D721Med (cell line): Measurements from ENCODE around the gene CA7.

Experiments used
- DNase-seq: peaks from one replicate; pipeline ENCODE4 v3.0.0; 2011; ENCODE audit warnings: low spot score; ENCODE audit not compliant: insufficient read length
- FAIRE-seq: peaks from 2 replicates; lab custom pipeline; 2011; peaks lifted over from hg19 to GRCh38; lab: Jason Lieb, UNC
- CTCF ChIP-seq: IDR thresholded peaks from 2 replicates; pipeline ENCODE4 v1.5.1; 2012; ENCODE audit warnings: mild to moderate bottlenecking, control low read depth; ENCODE audit not compliant: insufficient read depth; ENCODE audit errors: missing control alignments

The CA7 gene

GRCh38 chr16:66844342-66845079 lies at the start of gene CA7:
Gene CA7, plus strand, starts transcription at chr16:66844414. Its CDS starts 74 bp downstream, at chr16:66844488.
- DNase-seq = no peak
- FAIRE-seq = no peak
- TF ChIP-seq CTCF = no peak

DNA sequence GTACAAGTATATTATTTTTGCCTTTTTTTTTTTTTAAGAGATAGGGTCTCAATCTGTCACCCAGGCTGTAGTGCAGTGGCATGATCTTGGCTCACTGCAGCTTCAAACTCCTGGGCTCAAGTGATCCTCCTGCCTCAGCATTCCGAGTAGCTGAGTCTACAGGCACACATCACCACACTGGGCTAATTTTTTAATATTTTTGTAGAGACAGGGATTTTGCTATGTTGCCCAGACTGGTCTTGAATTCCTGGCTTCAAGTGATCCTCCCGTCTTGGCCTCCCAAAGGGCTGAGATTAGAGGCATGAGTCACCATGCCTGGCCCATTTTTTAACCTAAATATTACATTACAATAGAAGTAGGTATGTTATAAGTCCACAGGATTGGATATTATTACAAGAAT lies 46.1 kb upstream of the CA7 start:
- DNase-seq (no peak), FAIRE-seq (no peak)
- TF ChIP-seq CTCF = no peak

- DNase-seq = no peak
- no peak for TF ChIP-seq CTCF
- FAIRE-seq = no peak
These were observed 43.4 kb upstream of the CA7 start for GRCh38 chr16:66800856-66801255.

DNA sequence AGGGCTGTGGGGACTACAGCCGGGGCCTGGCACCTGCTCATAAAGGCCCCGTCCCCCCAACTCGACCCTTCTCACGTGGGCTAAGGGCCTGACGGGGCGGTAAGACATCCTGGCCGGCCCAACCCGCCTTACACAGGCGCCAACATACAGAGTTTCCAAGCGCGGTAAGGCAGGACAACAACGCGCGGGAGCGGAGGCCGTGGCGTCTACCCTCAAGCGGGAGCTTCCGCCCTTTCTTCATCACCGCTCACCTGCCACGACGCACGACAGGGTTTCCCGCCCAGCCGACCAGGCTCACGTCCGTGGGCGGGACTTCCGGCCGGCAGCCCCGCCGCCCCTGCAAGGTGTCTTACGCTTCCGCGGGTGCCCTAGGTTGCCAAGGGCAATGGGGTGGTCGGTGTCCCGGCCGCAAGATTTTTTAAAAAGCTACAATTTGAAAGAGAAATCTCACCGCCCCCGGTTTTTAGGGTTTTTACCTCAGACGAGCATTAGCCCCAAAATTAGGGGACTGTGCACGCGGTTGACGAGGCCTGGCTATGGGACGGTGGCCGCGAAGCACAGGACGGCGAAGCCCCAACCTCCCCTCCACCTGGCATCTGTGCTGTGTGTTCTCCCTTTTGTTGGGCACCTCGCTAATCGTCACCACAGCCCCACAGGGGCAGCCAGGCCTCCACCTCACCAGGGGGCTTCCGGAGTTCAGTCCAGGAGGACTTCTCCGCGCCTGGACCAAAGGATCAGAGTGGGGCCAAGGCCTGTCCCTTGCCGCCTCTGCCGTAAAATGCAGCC lies 42.7 kb upstream of the CA7 start, which contains the start of gene TERB1:
TERB1 (minus strand) TSS at position 265 of the 786 bp plus-strand sequence. CDS start 4,786 bp downstream, outside the sequence.
- FAIRE-seq (no peak), DNase-seq (no peak)
- no peak for TF ChIP-seq CTCF

GRCh38 chr16:66802159-66802558 lies 42.1 kb upstream of the CA7 start:
- DNase-seq (no peak), FAIRE-seq (no peak)
- no peak for TF ChIP-seq CTCF

DNA sequence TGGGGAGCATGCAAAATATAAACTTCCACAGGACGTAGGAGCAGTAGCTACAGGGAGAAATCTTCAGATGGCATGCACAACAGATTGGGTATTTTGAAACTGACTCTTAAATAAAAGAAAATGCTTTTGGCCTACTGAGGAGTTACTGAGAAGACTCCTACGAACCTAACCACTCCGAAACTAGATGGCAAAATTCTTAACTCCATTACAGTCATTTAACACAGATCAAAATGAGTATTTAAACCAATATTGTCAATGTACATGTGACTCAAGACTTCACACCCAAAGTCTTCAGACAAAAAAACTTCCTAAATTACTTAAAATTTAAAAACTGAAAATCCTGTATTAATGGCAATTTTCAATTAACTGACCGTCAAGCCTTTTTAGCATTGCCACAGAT lies 34.4 kb upstream of the CA7 start:
- no peak for DNase-seq
- no peak for FAIRE-seq
- no peak for TF ChIP-seq CTCF
